Activated CD8-positive, alpha-beta T cell treated with anti-CD3 and anti-CD28 coated beads for 36 hours (primary cell): ENCODE measurements around the gene B4GALT5. TPM values are rescaled to one million over a fixed set of nuclear protein-coding genes. Genes with fewer than 3 reads are reported as not detected.

ENCODE experiments used
- ATAC-seq: fragments of 200-7000 bp; cut with Tn5 transposase; one replicate; pipeline ENCODE4 v1.10.0; 2021; ENCODE audit warnings: mild to moderate bottlenecking, moderate library complexity
- CTCF ChIA-PET: fragments of 350-600 bp; sonication (Branson Sonifier 250); formaldehyde crosslinking; loops from one replicate; lab custom pipeline; 2021; ENCODE audit warnings: antibody characterized with exemption; lab: Charles Lee
- POLR2A ChIA-PET: fragments of 350-600 bp; sonication (Branson Sonifier 250); formaldehyde crosslinking; loops from one replicate; lab custom pipeline; 2021; ENCODE audit warnings: antibody characterized with exemption; lab: Charles Lee
- DNase-seq: peaks from one replicate; pipeline ENCODE4 v3.0.0-alpha.2; 2020
- H3K27ac Mint-ChIP-seq: one replicate; pipeline ENCODE4 v1.8.0; 2021; ENCODE audit warnings: mild to moderate bottlenecking, mixed read lengths
- H3K27me3 Mint-ChIP-seq: one replicate; pipeline ENCODE4 v1.8.0; 2021; ENCODE audit warnings: mixed read lengths
- H3K36me3 Mint-ChIP-seq: one replicate; pipeline ENCODE4 v1.8.0; 2021; ENCODE audit warnings: low read depth, mixed read lengths
- H3K4me1 Mint-ChIP-seq: one replicate; pipeline ENCODE4 v1.8.0; 2021; ENCODE audit warnings: low read depth, mixed read lengths
- H3K4me3 Mint-ChIP-seq: one replicate; pipeline ENCODE4 v1.8.0; 2021; ENCODE audit warnings: mild to moderate bottlenecking, moderate library complexity, mixed read lengths
- H3K9me3 Mint-ChIP-seq: one replicate; pipeline ENCODE4 v1.8.0; 2021; ENCODE audit warnings: mixed read lengths
- intact Hi-C: fragments of 100-400 bp; cut with micrococcal nuclease; formaldehyde crosslinking; loops from one replicate; pipeline ENCODE4 v1.10.0; 2022
- total RNA-seq, 2 experiments: library from RNA; stranded (reverse); gene quantifications; one replicate each; pipeline ENCODE4 v1.2.3, GENCODE V29; 2021
- TF ChIP-seq, protein P1 (sequence below): fragments of 200-600 bp; IDR thresholded peaks from one replicate; pipeline ENCODE4 v1.8.0; 2022; ENCODE audit warnings: antibody characterized with exemption, mild to moderate bottlenecking

Gene B4GALT5
- total RNA-seq, 2 experiments from 2014 or later = 16.5 to 16.8 TPM

GRCh38 chr20:49758781-49759180, 45.1 kb upstream of the B4GALT5 start:
- intact Hi-C loops = no loop called here

GRCh38 chr20:49757597-49757996, 43.9 kb upstream of the B4GALT5 start:
- TF ChIP-seq, protein P1, sequence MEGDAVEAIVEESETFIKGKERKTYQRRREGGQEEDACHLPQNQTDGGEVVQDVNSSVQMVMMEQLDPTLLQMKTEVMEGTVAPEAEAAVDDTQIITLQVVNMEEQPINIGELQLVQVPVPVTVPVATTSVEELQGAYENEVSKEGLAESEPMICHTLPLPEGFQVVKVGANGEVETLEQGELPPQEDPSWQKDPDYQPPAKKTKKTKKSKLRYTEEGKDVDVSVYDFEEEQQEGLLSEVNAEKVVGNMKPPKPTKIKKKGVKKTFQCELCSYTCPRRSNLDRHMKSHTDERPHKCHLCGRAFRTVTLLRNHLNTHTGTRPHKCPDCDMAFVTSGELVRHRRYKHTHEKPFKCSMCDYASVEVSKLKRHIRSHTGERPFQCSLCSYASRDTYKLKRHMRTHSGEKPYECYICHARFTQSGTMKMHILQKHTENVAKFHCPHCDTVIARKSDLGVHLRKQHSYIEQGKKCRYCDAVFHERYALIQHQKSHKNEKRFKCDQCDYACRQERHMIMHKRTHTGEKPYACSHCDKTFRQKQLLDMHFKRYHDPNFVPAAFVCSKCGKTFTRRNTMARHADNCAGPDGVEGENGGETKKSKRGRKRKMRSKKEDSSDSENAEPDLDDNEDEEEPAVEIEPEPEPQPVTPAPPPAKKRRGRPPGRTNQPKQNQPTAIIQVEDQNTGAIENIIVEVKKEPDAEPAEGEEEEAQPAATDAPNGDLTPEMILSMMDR = no peak
- ATAC-seq (no peak), DNase-seq (no peak)
- peaks cover 2% of the 10 kb centered on the region for H3K9me3 Mint-ChIP-seq
- no peak overlapping the region for H3K27ac Mint-ChIP-seq
- no peaks in the 10 kb centered on the region for H3K4me1 Mint-ChIP-seq
- H3K4me3 Mint-ChIP-seq = no peak overlapping the region
- ChIA-PET POLR2A (interaction anchor here (0.8 to 1.6 kb wide), 2 partner anchors 13 to 19 kb away, joined by 3 to 4 read pairs; no protein-coding TSS in a partner anchor), CTCF (interaction anchor here (0.9 to 1.9 kb wide), 2 partner anchors 50 to 89 kb away, joined by 3 to 6 read pairs; no protein-coding TSS in a partner anchor)
- no peaks in the 10 kb centered on the region for H3K36me3 Mint-ChIP-seq
- intact Hi-C loops = no loop called here
- peaks cover 21% of the 10 kb centered on the region for H3K27me3 Mint-ChIP-seq

More at GRCh38 chr20:49758781-49759180, 45.1 kb upstream of the B4GALT5 start:
- no peak for ATAC-seq
- Mint-ChIP-seq H3K27me3 (peaks cover 24% of the 10 kb centered on the region), H3K27ac (no peak overlapping the region), H3K36me3 (no peaks in the 10 kb centered on the region), H3K9me3 (peaks cover 2% of the 10 kb centered on the region), H3K4me3 (no peak overlapping the region), H3K4me1 (no peaks in the 10 kb centered on the region)
- ChIA-PET CTCF (interaction anchor here (0.7 to 1.9 kb wide), 4 partner anchors 29 to 374 kb away, joined by 3 to 6 read pairs (median 3); no protein-coding TSS in a partner anchor), POLR2A (interaction anchor here (1.6 kb wide), 1 partner anchor 18 kb away, joined by 4 read pairs; no protein-coding TSS in a partner anchor)
- TF ChIP-seq, protein P1 = no peak
- no peak for DNase-seq

DNA sequence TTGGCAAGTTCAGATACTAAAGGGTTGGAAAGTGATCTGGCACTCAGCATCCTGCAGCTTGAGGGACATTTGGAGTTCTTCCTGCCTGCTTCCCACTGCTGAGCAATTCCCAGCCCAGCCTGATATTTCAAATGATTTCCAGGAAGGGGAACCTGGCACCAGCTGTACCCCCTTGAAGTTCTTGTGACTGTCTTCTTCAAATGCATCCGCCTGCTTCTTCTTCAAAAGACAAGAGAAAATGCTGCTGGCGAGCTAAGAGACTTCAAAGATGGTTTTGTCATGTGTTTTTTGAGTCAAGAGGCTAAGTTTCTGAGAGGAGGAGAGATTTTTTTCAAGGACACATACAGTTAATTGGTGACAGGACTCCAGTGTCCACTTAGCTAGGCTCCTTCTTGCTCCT, 42.6 kb upstream of the B4GALT5 start:
- ATAC-seq (no peak), DNase-seq (no peak)
- intact Hi-C loops = no loop called here
- CTCF ChIA-PET = no interaction called here
- Mint-ChIP-seq H3K9me3 (peaks cover 2% of the 10 kb centered on the region), H3K4me3 (no peak overlapping the region), H3K36me3 (no peaks in the 10 kb centered on the region), H3K4me1 (peaks cover under 1% of the 10 kb centered on the region), H3K27me3 (peaks cover 20% of the 10 kb centered on the region), H3K27ac (no peak overlapping the region)
- POLR2A ChIA-PET = no interaction called here
- TF ChIP-seq, protein P1 = no peak

- intact Hi-C loops = no loop called here
- Mint-ChIP-seq H3K36me3 (no peaks in the 10 kb centered on the region), H3K27ac (no peak overlapping the region), H3K9me3 (peaks cover 2% of the 10 kb centered on the region), H3K27me3 (peaks cover 16% of the 10 kb centered on the region), H3K4me1 (peaks cover 9% of the 10 kb centered on the region), H3K4me3 (no peak overlapping the region)
- POLR2A ChIA-PET = no interaction called here
- TF ChIP-seq, protein P1 = no peak
- ATAC-seq (no peak), DNase-seq (no peak)
- CTCF ChIA-PET = no interaction called here
These were observed 40.9 kb upstream of the B4GALT5 start for GRCh38 chr20:49754596-49754995.

DNA sequence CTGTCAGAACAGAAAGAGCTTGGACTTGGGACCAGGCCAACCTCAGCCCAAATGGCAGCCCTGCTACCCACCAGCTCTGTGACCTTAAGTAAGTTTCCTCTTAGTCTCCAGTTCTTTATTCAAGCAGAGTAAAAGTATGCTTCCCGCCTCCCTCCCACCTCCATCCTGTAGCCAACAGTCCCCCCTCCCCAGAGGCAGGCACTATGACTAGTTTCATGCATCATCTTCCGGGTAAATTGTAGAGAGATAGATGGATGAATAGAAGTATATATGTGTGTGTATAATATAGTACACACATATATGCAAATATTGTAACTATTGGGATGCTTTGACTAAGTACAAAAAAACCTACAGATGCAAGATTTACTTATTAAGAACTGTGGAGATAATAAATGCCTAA, 39.5 kb upstream of the B4GALT5 start:
- Mint-ChIP-seq H3K27ac (no peak overlapping the region), H3K4me1 (peaks cover 9% of the 10 kb centered on the region), H3K4me3 (no peak overlapping the region), H3K27me3 (peaks cover 13% of the 10 kb centered on the region), H3K36me3 (no peaks in the 10 kb centered on the region), H3K9me3 (peaks cover 2% of the 10 kb centered on the region)
- TF ChIP-seq, protein P1 = no peak
- POLR2A ChIA-PET = no interaction called here
- intact Hi-C loops = no loop called here
- DNase-seq (no peak), ATAC-seq (no peak)
- CTCF ChIA-PET = interaction anchor here (1.3 kb wide), 1 partner anchor 92 kb away, joined by 3 read pairs; no protein-coding TSS in a partner anchor
